ENCODE results near the gene PCDHGA3.

- TF ChIP-seq, protein P1, sequence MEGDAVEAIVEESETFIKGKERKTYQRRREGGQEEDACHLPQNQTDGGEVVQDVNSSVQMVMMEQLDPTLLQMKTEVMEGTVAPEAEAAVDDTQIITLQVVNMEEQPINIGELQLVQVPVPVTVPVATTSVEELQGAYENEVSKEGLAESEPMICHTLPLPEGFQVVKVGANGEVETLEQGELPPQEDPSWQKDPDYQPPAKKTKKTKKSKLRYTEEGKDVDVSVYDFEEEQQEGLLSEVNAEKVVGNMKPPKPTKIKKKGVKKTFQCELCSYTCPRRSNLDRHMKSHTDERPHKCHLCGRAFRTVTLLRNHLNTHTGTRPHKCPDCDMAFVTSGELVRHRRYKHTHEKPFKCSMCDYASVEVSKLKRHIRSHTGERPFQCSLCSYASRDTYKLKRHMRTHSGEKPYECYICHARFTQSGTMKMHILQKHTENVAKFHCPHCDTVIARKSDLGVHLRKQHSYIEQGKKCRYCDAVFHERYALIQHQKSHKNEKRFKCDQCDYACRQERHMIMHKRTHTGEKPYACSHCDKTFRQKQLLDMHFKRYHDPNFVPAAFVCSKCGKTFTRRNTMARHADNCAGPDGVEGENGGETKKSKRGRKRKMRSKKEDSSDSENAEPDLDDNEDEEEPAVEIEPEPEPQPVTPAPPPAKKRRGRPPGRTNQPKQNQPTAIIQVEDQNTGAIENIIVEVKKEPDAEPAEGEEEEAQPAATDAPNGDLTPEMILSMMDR (IDR thresholded peaks at IDR 0.05) = no peak
- no peak for TF ChIP-seq POLR2A (IDR thresholded peaks at IDR 0.05)
Measured at GRCh38 chr5:141355641-141356040, 12.0 kb downstream of the PCDHGA3 start.

Measured in thyroid gland (tissue), 4 donors.